Stomach (tissue), 4 donors: Measurements from ENCODE around the gene SLC25A26.

Source experiments
- CTCF ChIP-seq, 7 experiments: fragments of 450-650 bp in 4 of 7; fragments of 200-600 bp in 3 of 7; sonication (generic) in 3 of 7; IDR thresholded peaks; one replicate each; pipeline ENCODE4 v1.5.1; 2016 to 2019; ENCODE audit warnings: antibody characterized with exemption in 7 of 7, control low read depth in 2 of 7, mild to moderate bottlenecking in 1 of 7
- EP300 ChIP-seq: sonication (generic); formaldehyde crosslinking; IDR thresholded peaks from one replicate; pipeline ENCODE4 v1.6.1; 2017; ENCODE audit warnings: antibody characterized with exemption
- POLR2A ChIP-seq, 4 donors: fragments of 450-650 bp; IDR thresholded peaks; one replicate each; pipeline ENCODE4 v1.6.1; 2016; ENCODE audit warnings: antibody characterized with exemption in 4 of 4, control low read depth in 2 of 4, mild to moderate bottlenecking in 1 of 4, moderate library complexity in 1 of 4
- POLR2AphosphoS5 ChIP-seq, 3 donors: sonication (generic); formaldehyde crosslinking; IDR thresholded peaks; one replicate each; pipeline ENCODE4 v1.6.1; 2016; ENCODE audit warnings: antibody characterized with exemption in 3 of 3

GRCh38 chr3:66270288-66270687, 49.5 kb downstream of the SLC25A26 start:
- no peak for TF ChIP-seq CTCF (IDR thresholded peaks at IDR 0.05)
- no peak for TF ChIP-seq POLR2AphosphoS5 (IDR thresholded peaks at IDR 0.05)
- TF ChIP-seq POLR2A (IDR thresholded peaks at IDR 0.05), result no peak
- TF ChIP-seq EP300, result no peak
